Measurements from ENCODE around the gene RBPJL.
"Not testable (repeated sequence)": the region's sequence is repeated elsewhere in the genome, so short reads cannot be mapped to it uniquely, and the experiment has no call there.

The RBPJL gene

GRCh38 chr20:45344168-45344860 lies 37.7 kb downstream of the RBPJL start:
- Histone ChIP-seq H3K27me3 (ENCODE audit: control insufficient read depth, insufficient read depth, low read length) (no peaks in the 10 kb centered on the region), H3K36me3 (ENCODE audit: control insufficient read depth, insufficient read depth, low read length) (0 out of 2 replicates have a peak, but pooled peaks cover 6% of the 10 kb centered on the region), H3K4me1 (ENCODE audit: control insufficient read depth, insufficient read depth, low read length) (peaks cover 80% of the 10 kb centered on the region), H3K9ac (ENCODE audit: low read length) (peak overlapping the region; percentile 62), H3K9me3 (ENCODE audit: control insufficient read depth, insufficient read depth, low read depth, low read length) (no peaks in the 10 kb centered on the region), H3K27ac (ENCODE audit: low read depth, low read length) (peak overlapping the region; percentile 22; the same call in 1 of the 2 replicates), H3K4me3 (ENCODE audit: low read depth, low read length) (peak overlapping the region; percentile 50)

GRCh38 chr20:45345104-45345936 lies 38.7 kb downstream of the RBPJL start:
- H3K36me3 ChIP-seq (ENCODE audit: control insufficient read depth, insufficient read depth, low read length), result 0 out of 2 replicates have a peak, but pooled peaks cover under 1% of the 10 kb centered on the region
- no peaks in the 10 kb centered on the region for H3K27me3 ChIP-seq (ENCODE audit: control insufficient read depth, insufficient read depth, low read length)
- H3K9me3 ChIP-seq (ENCODE audit: control insufficient read depth, insufficient read depth, low read depth, low read length), result no peaks in the 10 kb centered on the region
- no peak overlapping the region for H3K27ac ChIP-seq (ENCODE audit: low read depth, low read length)
- peaks cover 73% of the 10 kb centered on the region for H3K4me1 ChIP-seq (ENCODE audit: control insufficient read depth, insufficient read depth, low read length)
- H3K4me3 ChIP-seq (ENCODE audit: low read depth, low read length), result peak overlapping the region; percentile 92
- peak overlapping the region; percentile 48 for H3K9ac ChIP-seq (ENCODE audit: low read length)

- Histone ChIP-seq H3K27ac (ENCODE audit: low read depth, low read length) (no peak overlapping the region), H3K27me3 (ENCODE audit: control insufficient read depth, insufficient read depth, low read length) (no peaks in the 10 kb centered on the region), H3K9me3 (ENCODE audit: control insufficient read depth, insufficient read depth, low read depth, low read length) (no peaks in the 10 kb centered on the region), H3K4me1 (ENCODE audit: control insufficient read depth, insufficient read depth, low read length) (peaks cover 63% of the 10 kb centered on the region), H3K36me3 (ENCODE audit: control insufficient read depth, insufficient read depth, low read length) (no peaks in the 10 kb centered on the region), H3K9ac (ENCODE audit: low read length) (peak overlapping the region; percentile 87), H3K4me3 (ENCODE audit: low read depth, low read length) (peak overlapping the region; percentile 92)
Observed at GRCh38 chr20:45346291-45346718, 39.7 kb downstream of the RBPJL start.

- peak overlapping the region; percentile 87 for H3K9ac ChIP-seq (ENCODE audit: low read length)
- no peaks in the 10 kb centered on the region for H3K36me3 ChIP-seq (ENCODE audit: control insufficient read depth, insufficient read depth, low read length)
- no peaks in the 10 kb centered on the region for H3K27me3 ChIP-seq (ENCODE audit: control insufficient read depth, insufficient read depth, low read length)
- peak overlapping the region; percentile 16; the same call in 1 of the 2 replicates for H3K27ac ChIP-seq (ENCODE audit: low read depth, low read length)
- peak overlapping the region; percentile 92 for H3K4me3 ChIP-seq (ENCODE audit: low read depth, low read length)
- peaks cover 58% of the 10 kb centered on the region for H3K4me1 ChIP-seq (ENCODE audit: control insufficient read depth, insufficient read depth, low read length)
- H3K9me3 ChIP-seq (ENCODE audit: control insufficient read depth, insufficient read depth, low read depth, low read length), result no peaks in the 10 kb centered on the region
Observed at GRCh38 chr20:45346851-45347250, 40.2 kb downstream of the RBPJL start.

- Histone ChIP-seq H3K9me3 (ENCODE audit: control insufficient read depth, insufficient read depth, low read depth, low read length) (no peaks in the 10 kb centered on the region), H3K36me3 (ENCODE audit: control insufficient read depth, insufficient read depth, low read length) (no peaks in the 10 kb centered on the region), H3K27me3 (ENCODE audit: control insufficient read depth, insufficient read depth, low read length) (no peaks in the 10 kb centered on the region), H3K27ac (ENCODE audit: low read depth, low read length) (peak overlapping the region; percentile 90; the same call in 1 of the 2 replicates), H3K9ac (ENCODE audit: low read length) (peak overlapping the region; percentile 87), H3K4me3 (ENCODE audit: low read depth, low read length) (peak overlapping the region; percentile 92), H3K4me1 (ENCODE audit: control insufficient read depth, insufficient read depth, low read length) (peaks cover 53% of the 10 kb centered on the region)
Observed at GRCh38 chr20:45347297-45347935, 40.8 kb downstream of the RBPJL start.

GRCh38 chr20:45347936-45348778 lies 41.5 kb downstream of the RBPJL start, which contains the start of gene SDC4:
Gene SDC4, minus strand, starts transcription at chr20:45348424. Its CDS starts 40 bp downstream, at chr20:45348384.
- Histone ChIP-seq H3K4me3 (ENCODE audit: low read depth, low read length) (peak within 1 kb of the TSS; percentile 92), H3K4me1 (ENCODE audit: control insufficient read depth, insufficient read depth, low read length) (peaks cover 46% of the 10 kb centered on the region), H3K9me3 (ENCODE audit: control insufficient read depth, insufficient read depth, low read depth, low read length) (no peaks in the 10 kb centered on the region), H3K27me3 (ENCODE audit: control insufficient read depth, insufficient read depth, low read length) (no peaks in the 10 kb centered on the region), H3K36me3 (ENCODE audit: control insufficient read depth, insufficient read depth, low read length) (no peaks in the 10 kb centered on the region), H3K27ac (ENCODE audit: low read depth, low read length) (peak within 1 kb of the TSS; percentile 90; the same call in 1 of the 2 replicates), H3K9ac (ENCODE audit: low read length) (peak within 1 kb of the TSS; percentile 87)

GRCh38 chr20:45350217-45350616 lies 43.6 kb downstream of the RBPJL start:
- Histone ChIP-seq H3K27me3 (ENCODE audit: control insufficient read depth, insufficient read depth, low read length) (no peaks in the 10 kb centered on the region), H3K36me3 (ENCODE audit: control insufficient read depth, insufficient read depth, low read length) (no peaks in the 10 kb centered on the region)

GRCh38 chr20:45350795-45351194 lies 44.2 kb downstream of the RBPJL start:
- H3K9ac ChIP-seq (ENCODE audit: low read length); H3K9me3 ChIP-seq (ENCODE audit: control insufficient read depth, insufficient read depth, low read depth, low read length); H3K4me3 ChIP-seq (ENCODE audit: low read depth, low read length); H3K27ac ChIP-seq (ENCODE audit: low read depth, low read length); H3K27me3 ChIP-seq (ENCODE audit: control insufficient read depth, insufficient read depth, low read length); H3K36me3 ChIP-seq (ENCODE audit: control insufficient read depth, insufficient read depth, low read length): not testable (repeated sequence)
- peaks cover 24% of the 10 kb centered on the region for H3K4me1 ChIP-seq (ENCODE audit: control insufficient read depth, insufficient read depth, low read length)

More at GRCh38 chr20:45350217-45350616, 43.6 kb downstream of the RBPJL start:
- Histone ChIP-seq H3K4me1 (ENCODE audit: control insufficient read depth, insufficient read depth, low read length) (peaks cover 30% of the 10 kb centered on the region), H3K27ac (ENCODE audit: low read depth, low read length) (no peak overlapping the region), H3K9me3 (ENCODE audit: control insufficient read depth, insufficient read depth, low read depth, low read length) (no peaks in the 10 kb centered on the region), H3K4me3 (ENCODE audit: low read depth, low read length) (no peak overlapping the region), H3K9ac (ENCODE audit: low read length) (no peak overlapping the region)

- no peaks in the 10 kb centered on the region for H3K27me3 ChIP-seq (ENCODE audit: control insufficient read depth, insufficient read depth, low read length)
- peaks cover 6% of the 10 kb centered on the region for H3K4me1 ChIP-seq (ENCODE audit: control insufficient read depth, insufficient read depth, low read length)
- no peak overlapping the region for H3K27ac ChIP-seq (ENCODE audit: low read depth, low read length)
- no peak overlapping the region for H3K4me3 ChIP-seq (ENCODE audit: low read depth, low read length)
- H3K36me3 ChIP-seq (ENCODE audit: control insufficient read depth, insufficient read depth, low read length), result no peaks in the 10 kb centered on the region
- no peak overlapping the region for H3K9ac ChIP-seq (ENCODE audit: low read length)
- no peaks in the 10 kb centered on the region for H3K9me3 ChIP-seq (ENCODE audit: control insufficient read depth, insufficient read depth, low read depth, low read length)
Observed at GRCh38 chr20:45352729-45353128, 46.1 kb downstream of the RBPJL start.

GRCh38 chr20:45353746-45354145 lies 47.1 kb downstream of the RBPJL start:
- Histone ChIP-seq H3K4me1 (ENCODE audit: control insufficient read depth, insufficient read depth, low read length) (peaks cover 12% of the 10 kb centered on the region), H3K36me3 (ENCODE audit: control insufficient read depth, insufficient read depth, low read length) (no peaks in the 10 kb centered on the region)

More at GRCh38 chr20:45353746-45354145, 47.1 kb downstream of the RBPJL start:
- Histone ChIP-seq H3K27ac (ENCODE audit: low read depth, low read length) (no peak overlapping the region), H3K27me3 (ENCODE audit: control insufficient read depth, insufficient read depth, low read length) (no peaks in the 10 kb centered on the region), H3K9ac (ENCODE audit: low read length) (no peak overlapping the region), H3K9me3 (ENCODE audit: control insufficient read depth, insufficient read depth, low read depth, low read length) (no peaks in the 10 kb centered on the region), H3K4me3 (ENCODE audit: low read depth, low read length) (no peak overlapping the region)

All from HUES6 (cell line).